Measurements from ENCODE around the gene INPP1. TPM values are rescaled to one million over a fixed set of nuclear protein-coding genes. Genes with fewer than 3 reads are reported as not detected.

Gene INPP1
- total and polyA plus RNA-seq, 2 of the 8 experiments (the other 6 are each of a cell fraction or from before 2014, with no cell fraction given) = 0.88 to 3.0 TPM

DNA sequence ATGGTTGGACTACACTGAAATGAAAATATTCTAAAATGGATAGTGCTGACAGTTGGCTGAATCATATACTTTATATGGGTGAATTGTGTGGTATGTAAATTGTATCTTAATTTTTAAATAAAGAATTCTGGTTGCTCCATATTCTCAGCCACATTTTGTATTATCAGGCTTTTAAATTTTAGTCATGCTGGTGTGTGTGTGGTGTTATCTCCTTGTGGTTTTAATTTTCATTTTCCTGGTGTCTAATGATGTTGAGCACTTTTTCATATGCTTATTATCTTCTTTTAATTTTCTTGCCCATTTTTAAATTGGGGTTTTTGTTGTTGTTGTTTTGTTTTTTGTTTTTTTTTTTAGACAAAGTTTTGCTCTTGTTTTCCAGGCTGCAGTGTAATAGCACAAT lies 20.0 kb upstream of the INPP1 start:
- Histone ChIP-seq H3K4me2 (ENCODE audit: insufficient read depth in 1 of 2, low read depth in 2 of 2, low read length in 2 of 2) (no peak overlapping the region), H3K18ac (ENCODE audit: extremely low read depth, low read length) (no peak overlapping the region), H2BK12ac (ENCODE audit: low read depth, low read length) (no peak overlapping the region), H3K27me3 (replicated peaks in 1 of 4; ENCODE audit: control insufficient read depth in 3 of 4, extremely low read depth in 1 of 4, insufficient read depth in 3 of 4, low read length in 3 of 4) (no peaks in the 10 kb centered on the region), H3K4me1 (replicated peaks in 1 of 4; ENCODE audit: control insufficient read depth in 3 of 4, insufficient read depth in 4 of 4, low read length in 3 of 4) (peaks cover 0 to 2% (median 0%) of the 10 kb centered on the region in 4 experiments; a peak in 2 of 7 replicates), H4K8ac (ENCODE audit: extremely low read depth, insufficient read depth, low read length) (no peak overlapping the region), H2BK20ac (ENCODE audit: low read length) (no peak overlapping the region), H3K36me3 (ENCODE audit: control insufficient read depth in 2 of 4, insufficient read depth in 4 of 4, low read length in 3 of 4) (no peaks in the 10 kb centered on the region), H3K23me2 (ENCODE audit: low read depth, low read length) (peaks cover 5% of the 10 kb centered on the region; the same call in 1 of the 2 replicates), H3K4ac (replicated peaks; ENCODE audit: insufficient read length, low read depth, low read length) (no peak overlapping the region), H3K56ac (replicated peaks; ENCODE audit: insufficient read length, low read depth, low read length) (no peak overlapping the region), H2BK15ac (ENCODE audit: low read length) (no peak overlapping the region), H2AK5ac (ENCODE audit: low read depth, low read length) (no peak overlapping the region), H3K79me1 (ENCODE audit: low read depth, low read length) (no peaks in the 10 kb centered on the region), H3K9me3 (ENCODE audit: insufficient read depth in 2 of 2, low read depth in 1 of 2, low read length in 1 of 2) (no peaks in the 10 kb centered on the region), H2BK5ac (ENCODE audit: low read depth, low read length) (no peak overlapping the region), H3K14ac (ENCODE audit: insufficient read length) (no peak overlapping the region), H4K91ac (replicated peaks; ENCODE audit: insufficient read length, low read length) (no peak overlapping the region), H2AFZ (ENCODE audit: low read length) (no peak overlapping the region), H4K20me1 (replicated peaks in 1 of 2; ENCODE audit: control insufficient read depth in 1 of 2, insufficient read depth in 2 of 2, low read length in 2 of 2) (no peaks in the 10 kb centered on the region), H4K5ac (ENCODE audit: insufficient read length, low read depth, low read length) (no peak overlapping the region), H3K9ac (replicated peaks in 1 of 4; ENCODE audit: extremely low read depth in 1 of 4, low read depth in 3 of 4, low read length in 3 of 4) (no peak overlapping the region), H2BK120ac (replicated peaks; ENCODE audit: low read depth, low read length) (no peak overlapping the region), H3K23ac (ENCODE audit: insufficient read length) (no peak overlapping the region), H3K4me3 (ENCODE audit: extremely low read depth in 1 of 4, insufficient read depth in 2 of 4, low read depth in 3 of 4, low read length in 4 of 4) (no peak overlapping the region), H3K79me2 (ENCODE audit: control insufficient read depth in 1 of 2, insufficient read depth in 2 of 2, low read length in 2 of 2) (peaks cover 0 to 8% of the 10 kb centered on the region in 2 experiments; a peak in 2 of 4 replicates), H3K27ac (ENCODE audit: low read depth, low read length) (no peak overlapping the region)
- POLR2A ChIA-PET (ENCODE audit: partially characterized antibody) = no interaction called here
- no peak for FAIRE-seq
- TF ChIP-seq ASH2L (IDR thresholded peaks at IDR 0.05; ENCODE audit: low read length) = no peak
- no peak for TF ChIP-seq CTBP2 (IDR thresholded peaks at IDR 0.05; ENCODE audit: borderline replicate concordance, insufficient read depth, insufficient read length, low read length)
- TF ChIP-seq TAF1 (IDR thresholded peaks at IDR 0.05; ENCODE audit: low read depth, low read length) = no peak
- TF ChIP-seq, protein P1, sequence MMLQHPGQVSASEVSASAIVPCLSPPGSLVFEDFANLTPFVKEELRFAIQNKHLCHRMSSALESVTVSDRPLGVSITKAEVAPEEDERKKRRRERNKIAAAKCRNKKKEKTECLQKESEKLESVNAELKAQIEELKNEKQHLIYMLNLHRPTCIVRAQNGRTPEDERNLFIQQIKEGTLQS (IDR thresholded peaks at IDR 0.05; ENCODE audit: insufficient read depth, low read depth, low read length) = no peak
- TF ChIP-seq BCL11A (IDR thresholded peaks at IDR 0.05; ENCODE audit: low read depth in 2 of 2, low read length in 2 of 2) = no peak
- no peak for TF ChIP-seq TAF7 (optimal IDR thresholded peaks at IDR 0.05; ENCODE audit: borderline replicate concordance, low read depth, low read length)
- no peak for TF ChIP-seq POLR2A (IDR thresholded peaks at IDR 0.05; ENCODE audit: control extremely low read depth in 1 of 2, low read depth in 2 of 2, low read length in 2 of 2)
- no peak for TF ChIP-seq BACH1 (IDR thresholded peaks at IDR 0.05; ENCODE audit: low read length)
- no peak for TF ChIP-seq SIX5 (IDR thresholded peaks at IDR 0.05; ENCODE audit: low read depth, low read length)
- TF ChIP-seq EGR1 (IDR thresholded peaks at IDR 0.05; ENCODE audit: borderline replicate concordance, low read depth, low read length) = no peak
- CTCF ChIA-PET (ENCODE audit: partially characterized antibody) = interaction anchor here (0.8 kb wide), 1 partner anchor 46 kb away, joined by 3 read pairs; no protein-coding TSS in a partner anchor
- no peak for DNase-seq (ENCODE audit: low read depth in 1 of 2, low spot score in 2 of 2)

Data from H1 (cell line).